ENCODE results near the gene CTBP2. TPM values are rescaled to one million over a fixed set of nuclear protein-coding genes. Genes with fewer than 3 reads are reported as not detected.

CTBP2 gene
- total and polyA plus RNA-seq, 3 experiments from 2014 or later, result 1.4 to 2.8 (median 1.8) TPM

DNA sequence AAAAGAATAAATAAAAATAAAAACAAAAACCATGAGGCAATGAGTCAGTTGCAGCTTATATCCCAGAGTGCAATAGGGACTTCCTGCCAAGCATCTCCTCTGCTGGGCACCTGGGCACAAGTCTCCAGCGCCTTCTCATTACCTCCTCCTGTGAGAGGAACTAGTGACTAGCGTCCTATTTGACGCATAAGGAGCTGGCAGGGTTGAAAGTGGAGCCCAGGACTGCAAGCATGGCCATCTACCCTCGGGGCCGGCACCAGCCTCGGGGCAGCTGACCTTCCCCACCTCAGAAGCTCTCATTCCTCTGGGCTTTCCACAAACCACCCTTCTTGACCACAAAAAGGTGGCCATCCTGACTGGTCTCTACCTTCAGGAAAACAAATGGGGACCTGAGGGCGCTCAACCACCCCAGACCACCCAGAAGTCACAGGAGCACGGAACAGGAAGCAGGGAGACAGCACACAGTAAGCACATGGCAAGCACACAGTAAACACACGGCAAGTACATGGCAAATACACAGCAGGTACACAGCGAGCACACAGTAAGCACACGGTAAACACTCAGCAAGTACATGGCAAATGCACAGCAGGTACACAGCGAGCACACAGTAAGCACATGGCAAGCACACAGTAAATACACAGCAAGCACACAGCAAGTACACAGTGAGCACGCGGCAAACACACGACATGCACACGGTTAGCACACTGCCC, 19.1 kb downstream of the CTBP2 start:
- no peak overlapping the region for H3K27ac ChIP-seq (ENCODE audit: low read depth, low read length)
- no peaks in the 10 kb centered on the region for H3K9me3 ChIP-seq (ENCODE audit: low read length)
- H3K27me3 ChIP-seq (ENCODE audit: insufficient read depth, low read length, poor library complexity, severe bottlenecking), result no peaks in the 10 kb centered on the region
- H3K4me1 Mint-ChIP-seq, result no peaks in the 10 kb centered on the region
- ChIA-PET POLR2A (no interaction called here), CTCF (no interaction called here)
- no peaks in the 10 kb centered on the region for H3K9me3 Mint-ChIP-seq
- no peaks in the 10 kb centered on the region for H3K36me3 Mint-ChIP-seq
- no peak overlapping the region for H3K4me3 Mint-ChIP-seq
- DNase-seq, result no peak
- no peak overlapping the region for H3K4me3 ChIP-seq (ENCODE audit: low read length)
- H3K27me3 Mint-ChIP-seq, result peaks cover 0 to 21% of the 10 kb centered on the region in 2 donors
- no peaks in the 10 kb centered on the region for H3K36me3 ChIP-seq (ENCODE audit: insufficient read depth, low read length)
- H3K4me1 ChIP-seq (ENCODE audit: insufficient read depth, low read length), result no peaks in the 10 kb centered on the region
- peak overlapping the region in 1 of 8 donors; percentile 52 for H3K27ac Mint-ChIP-seq

DNA sequence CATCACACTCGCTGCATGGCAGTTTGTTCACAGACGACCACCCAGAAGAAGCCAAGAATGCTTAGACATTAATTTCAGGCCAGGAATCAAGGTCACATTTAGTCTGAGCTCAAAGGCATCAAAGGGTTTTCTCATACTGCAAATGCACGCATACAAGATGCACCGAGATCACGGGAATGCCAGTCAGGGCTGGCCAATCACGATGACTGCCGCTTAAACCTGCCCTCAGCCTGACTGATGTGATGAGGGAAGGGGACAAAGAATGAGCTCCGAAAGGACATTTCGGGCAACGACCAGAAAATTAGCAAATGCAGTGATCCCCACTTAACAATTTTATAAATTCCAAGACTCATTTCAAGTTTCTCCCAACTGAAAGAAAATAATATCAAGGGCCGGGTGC, 20.2 kb downstream of the CTBP2 start:
- peaks cover 0 to 21% of the 10 kb centered on the region in 2 donors for H3K27me3 Mint-ChIP-seq
- H3K36me3 Mint-ChIP-seq, result no peaks in the 10 kb centered on the region
- ChIA-PET CTCF (no interaction called here), POLR2A (no interaction called here)
- H3K4me1 Mint-ChIP-seq, result no peaks in the 10 kb centered on the region
- Histone ChIP-seq H3K27ac (ENCODE audit: low read depth, low read length) (no peak overlapping the region), H3K4me1 (ENCODE audit: insufficient read depth, low read length) (no peaks in the 10 kb centered on the region), H3K9me3 (ENCODE audit: low read length) (no peaks in the 10 kb centered on the region), H3K27me3 (ENCODE audit: insufficient read depth, low read length, poor library complexity, severe bottlenecking) (no peaks in the 10 kb centered on the region), H3K4me3 (ENCODE audit: low read length) (no peak overlapping the region), H3K36me3 (ENCODE audit: insufficient read depth, low read length) (no peaks in the 10 kb centered on the region)
- no peaks in the 10 kb centered on the region for H3K9me3 Mint-ChIP-seq
- H3K27ac Mint-ChIP-seq, result no peak overlapping the region
- no peak for DNase-seq
- H3K4me3 Mint-ChIP-seq, result no peak overlapping the region

GRCh38 chr10:125137601-125138438, 22.5 kb downstream of the CTBP2 start:
- Mint-ChIP-seq H3K9me3 (no peaks in the 10 kb centered on the region), H3K4me1 (no peaks in the 10 kb centered on the region), H3K4me3 (no peak overlapping the region), H3K27me3 (peaks cover 0 to 21% of the 10 kb centered on the region in 2 donors), H3K27ac (no peak overlapping the region), H3K36me3 (no peaks in the 10 kb centered on the region)
- no peaks in the 10 kb centered on the region for H3K36me3 ChIP-seq (ENCODE audit: insufficient read depth, low read length)
- no peaks in the 10 kb centered on the region for H3K9me3 ChIP-seq (ENCODE audit: low read length)
- H3K4me3 ChIP-seq (ENCODE audit: low read length), result no peak overlapping the region
- no peak overlapping the region for H3K27ac ChIP-seq (ENCODE audit: low read depth, low read length)
- no peaks in the 10 kb centered on the region for H3K27me3 ChIP-seq (ENCODE audit: insufficient read depth, low read length, poor library complexity, severe bottlenecking)
- POLR2A ChIA-PET, result no interaction called here
- no peaks in the 10 kb centered on the region for H3K4me1 ChIP-seq (ENCODE audit: insufficient read depth, low read length)
- DNase-seq, result no peak
- CTCF ChIA-PET, result no interaction called here

DNA sequence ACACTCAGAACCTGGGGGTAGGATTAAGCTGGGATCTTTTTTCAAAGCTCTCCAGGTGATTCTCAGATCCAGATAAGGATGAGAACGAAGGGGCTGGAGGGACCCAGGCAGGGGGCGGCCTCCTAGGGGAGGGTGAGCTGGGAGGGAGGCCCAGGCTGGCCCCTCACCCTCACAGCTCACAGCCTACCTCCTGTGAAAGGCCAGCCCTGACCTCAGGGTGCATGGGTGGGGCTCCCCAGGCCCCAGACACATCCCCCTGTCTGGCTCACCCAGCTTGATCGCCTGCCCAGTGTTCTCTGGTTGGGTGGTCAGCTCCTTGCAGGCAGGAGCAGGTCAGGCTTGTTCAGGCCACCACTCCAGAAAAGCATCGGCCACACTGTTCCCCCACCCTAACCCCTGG, 24.3 kb downstream of the CTBP2 start:
- Mint-ChIP-seq H3K27ac (no peak overlapping the region), H3K27me3 (peaks cover 0 to 17% of the 10 kb centered on the region in 2 donors), H3K4me1 (no peaks in the 10 kb centered on the region), H3K4me3 (no peak overlapping the region), H3K9me3 (no peaks in the 10 kb centered on the region), H3K36me3 (no peaks in the 10 kb centered on the region)
- no peaks in the 10 kb centered on the region for H3K27me3 ChIP-seq (ENCODE audit: insufficient read depth, low read length, poor library complexity, severe bottlenecking)
- H3K9me3 ChIP-seq (ENCODE audit: low read length), result no peaks in the 10 kb centered on the region
- H3K27ac ChIP-seq (ENCODE audit: low read depth, low read length), result no peak overlapping the region
- ChIA-PET POLR2A (interaction anchor here (0.6 kb wide), 1 partner anchor 417 kb away, joined by 3 read pairs; no protein-coding TSS in a partner anchor), CTCF (no interaction called here)
- no peaks in the 10 kb centered on the region for H3K36me3 ChIP-seq (ENCODE audit: insufficient read depth, low read length)
- H3K4me3 ChIP-seq (ENCODE audit: low read length), result no peak overlapping the region
- DNase-seq, result no peak
- H3K4me1 ChIP-seq (ENCODE audit: insufficient read depth, low read length), result no peaks in the 10 kb centered on the region

DNA sequence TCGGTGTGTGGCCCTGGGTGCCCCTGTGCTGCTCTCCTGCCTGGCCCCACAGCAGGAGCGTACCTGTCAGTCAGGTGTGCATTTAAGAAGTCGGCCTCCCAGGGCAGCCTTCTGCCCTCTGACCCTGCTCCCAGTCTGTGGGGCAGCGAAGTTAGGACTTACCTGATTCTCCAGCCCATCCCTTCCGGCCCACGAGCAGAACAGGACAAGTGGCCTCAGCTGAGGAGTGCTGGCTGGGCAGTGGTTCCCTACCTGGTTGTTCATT, 24.7 kb downstream of the CTBP2 start:
- Mint-ChIP-seq H3K4me1 (no peaks in the 10 kb centered on the region), H3K9me3 (no peaks in the 10 kb centered on the region), H3K36me3 (no peaks in the 10 kb centered on the region), H3K27ac (no peak overlapping the region), H3K4me3 (no peak overlapping the region), H3K27me3 (peaks cover 0 to 17% of the 10 kb centered on the region in 2 donors)
- Histone ChIP-seq H3K36me3 (ENCODE audit: insufficient read depth, low read length) (no peaks in the 10 kb centered on the region), H3K4me1 (ENCODE audit: insufficient read depth, low read length) (no peaks in the 10 kb centered on the region), H3K27ac (ENCODE audit: low read depth, low read length) (no peak overlapping the region), H3K9me3 (ENCODE audit: low read length) (no peaks in the 10 kb centered on the region), H3K4me3 (ENCODE audit: low read length) (no peak overlapping the region), H3K27me3 (ENCODE audit: insufficient read depth, low read length, poor library complexity, severe bottlenecking) (no peaks in the 10 kb centered on the region)
- CTCF ChIA-PET, result no interaction called here
- POLR2A ChIA-PET, result interaction anchor here (0.6 kb wide), 1 partner anchor 417 kb away, joined by 3 read pairs; no protein-coding TSS in a partner anchor
- no peak for DNase-seq

DNA sequence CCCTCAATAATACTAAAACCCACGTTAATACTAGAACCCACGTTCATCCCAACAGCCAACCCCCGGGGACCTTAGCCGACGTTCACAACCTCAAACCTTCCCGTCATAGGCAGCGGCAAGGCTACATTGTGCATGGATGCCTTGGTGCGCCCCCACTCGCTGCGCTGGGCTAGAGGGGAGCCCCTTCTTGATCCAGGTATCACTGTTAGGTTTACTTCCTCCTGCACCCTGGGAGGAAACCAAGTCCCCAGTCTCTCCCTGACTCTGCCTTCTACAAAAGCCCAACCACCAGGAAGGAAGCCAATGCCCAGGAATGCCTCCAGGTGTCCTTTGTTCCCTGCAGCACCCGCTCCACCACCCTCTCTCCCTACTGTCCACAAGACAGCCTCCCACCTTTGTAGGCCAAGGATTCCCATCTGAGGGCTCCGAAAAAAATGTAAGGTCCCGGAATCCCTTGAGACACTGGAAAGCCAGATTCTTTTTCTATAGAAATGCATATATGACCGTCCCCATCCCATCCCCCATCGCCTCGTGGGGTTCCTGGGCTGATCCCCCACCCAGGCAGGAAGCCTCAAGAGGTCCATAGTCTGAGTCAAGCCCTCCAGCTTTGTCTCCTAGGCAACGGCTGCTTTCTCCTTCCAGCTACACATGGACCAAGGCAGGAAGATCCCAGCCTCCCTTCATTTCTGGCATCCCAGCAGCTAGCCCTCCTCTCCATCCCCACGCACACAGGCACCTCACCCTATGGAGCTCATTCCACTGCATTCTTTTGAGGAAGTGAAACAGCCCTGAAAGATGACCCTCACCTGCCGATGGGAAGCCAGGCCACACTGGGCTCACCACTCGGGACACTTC, 25.2 kb downstream of the CTBP2 start:
- H3K36me3 Mint-ChIP-seq, result no peaks in the 10 kb centered on the region

DNA sequence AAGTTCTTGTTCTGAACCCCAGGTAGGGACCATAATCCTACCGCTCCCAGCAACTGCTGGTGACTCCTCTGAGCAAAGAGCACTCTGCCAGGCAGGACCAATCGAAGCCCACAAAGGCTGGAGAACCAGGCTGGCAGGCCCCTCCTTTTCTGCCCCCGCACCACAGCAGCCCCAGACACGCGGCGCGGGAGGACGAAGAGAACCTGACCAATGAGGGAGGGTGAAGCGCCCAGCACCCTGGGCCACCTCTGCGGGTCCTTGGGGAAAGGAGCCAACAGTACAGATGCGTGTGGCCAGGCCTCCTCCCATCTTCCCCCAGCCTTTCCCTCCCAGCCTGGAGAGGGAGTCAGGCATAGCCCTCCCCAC, 25.9 kb downstream of the CTBP2 start:
- ChIA-PET POLR2A (no interaction called here), CTCF (no interaction called here)
- Mint-ChIP-seq H3K27me3 (peaks cover 0 to 17% of the 10 kb centered on the region in 2 donors), H3K4me1 (no peaks in the 10 kb centered on the region), H3K27ac (no peak overlapping the region), H3K4me3 (no peak overlapping the region), H3K9me3 (no peaks in the 10 kb centered on the region), H3K36me3 (no peaks in the 10 kb centered on the region)
- H3K4me3 ChIP-seq (ENCODE audit: low read length), result no peak overlapping the region
- no peaks in the 10 kb centered on the region for H3K9me3 ChIP-seq (ENCODE audit: low read length)
- no peak for DNase-seq
- no peaks in the 10 kb centered on the region for H3K36me3 ChIP-seq (ENCODE audit: insufficient read depth, low read length)
- H3K27me3 ChIP-seq (ENCODE audit: insufficient read depth, low read length, poor library complexity, severe bottlenecking), result no peaks in the 10 kb centered on the region
- H3K4me1 ChIP-seq (ENCODE audit: insufficient read depth, low read length), result no peaks in the 10 kb centered on the region
- H3K27ac ChIP-seq (ENCODE audit: low read depth, low read length), result no peak overlapping the region

More for the DNA sequence above, 25.2 kb downstream of the CTBP2 start:
- no peaks in the 10 kb centered on the region for H3K9me3 Mint-ChIP-seq
- POLR2A ChIA-PET, result no interaction called here
- Histone ChIP-seq H3K36me3 (ENCODE audit: insufficient read depth, low read length) (no peaks in the 10 kb centered on the region), H3K9me3 (ENCODE audit: low read length) (no peaks in the 10 kb centered on the region), H3K27me3 (ENCODE audit: insufficient read depth, low read length, poor library complexity, severe bottlenecking) (no peaks in the 10 kb centered on the region), H3K4me1 (ENCODE audit: insufficient read depth, low read length) (no peaks in the 10 kb centered on the region), H3K4me3 (ENCODE audit: low read length) (no peak overlapping the region), H3K27ac (ENCODE audit: low read depth, low read length) (no peak overlapping the region)
- CTCF ChIA-PET, result no interaction called here
- H3K4me1 Mint-ChIP-seq, result no peaks in the 10 kb centered on the region
- no peak overlapping the region for H3K27ac Mint-ChIP-seq
- no peak for DNase-seq
- peaks cover 0 to 17% of the 10 kb centered on the region in 2 donors for H3K27me3 Mint-ChIP-seq
- H3K4me3 Mint-ChIP-seq, result no peak overlapping the region
